HCT116 (cell line): Measurements from ENCODE around the gene TOX2. TPM values are rescaled to one million over a fixed set of nuclear protein-coding genes. Genes with fewer than 3 reads are reported as not detected.
A peak's percentile ranks its signal among the peaks of the same experiment; 100 is the strongest.

ENCODE experiments used
- ATAC-seq: fragments of 200-7000 bp; cut with Tn5 transposase; 2 replicates; pipeline ENCODE4 v1.9.1; 2020; ENCODE audit warnings: mild to moderate bottlenecking, moderate library complexity
- BruUV-seq: library from RNA; stranded (reverse); fragments of 400-500 nt; replicated peaks from 2 replicates; lab custom pipeline; 2021; lab: Mats Ljungman, UMichigan
- CTCF ChIA-PET: fragments of 300-600 bp; sonication (Branson Sonifier 250); formaldehyde crosslinking; loops from one replicate; lab custom pipeline; 2021; ENCODE audit warnings: antibody characterized with exemption; lab: Charles Lee
- POLR2A ChIA-PET: fragments of 300-600, 350-600 bp; sonication (Branson Sonifier 250); formaldehyde crosslinking; loops from one replicate; lab custom pipeline; 2021; ENCODE audit warnings: antibody characterized with exemption; lab: Charles Lee
- RAD21 ChIA-PET, 2 experiments: fragments of 300-600 bp; sonication (Branson Sonifier 250); formaldehyde crosslinking; loops; one replicate each; lab custom pipeline; 2023; ENCODE audit warnings: low total read pairs in 2 of 2; ENCODE audit not compliant: uncharacterized antibody in 2 of 2, unreplicated experiment in 2 of 2, low non-redundant PET in 1 of 2; lab: Charles Lee
- DNase-seq: peaks from one replicate; pipeline ENCODE4 v3.0.0-alpha.2; 2010; ENCODE audit warnings: low read depth, low spot score
- H2AFZ ChIP-seq: fragments of 200-600 bp; shearing (Covaris generic), sonication (generic); 2 replicates; pipeline ENCODE4 v1.6.1; 2017; ENCODE audit warnings: low read depth, mixed run types, mixed read lengths, antibody characterized with exemption, low read length; ENCODE audit not compliant: poor library complexity, severe bottlenecking
- H3K27ac ChIP-seq: 2 replicates; pipeline ENCODE4 v1.5.1; 2012; ENCODE audit warnings: low read depth, low read length
- H3K27me3 ChIP-seq: fragments of 200-600 bp; sonication (generic); 2 replicates; pipeline ENCODE4 v1.6.1; 2016; ENCODE audit warnings: mixed run types, low read length, mixed read lengths; ENCODE audit not compliant: insufficient read depth
- H3K36me3 ChIP-seq, 2 experiments: fragments of 200-500 bp in 1 of 2; fragments of 200-600 bp in 1 of 2; sonication (Bioruptor generic) in 1 of 2; sonication (generic) in 1 of 2; 2 replicates each; pipeline versions ENCODE4 v1.5.1 to v1.6.1; 2014 to 2016; ENCODE audit warnings: low read length in 2 of 2, inconsistent platforms in 1 of 2, mixed read lengths in 1 of 2, mixed run types in 1 of 2; ENCODE audit not compliant: insufficient read depth in 2 of 2, control insufficient read depth in 1 of 2
- H3K4me1 ChIP-seq, 2 experiments: fragments of 200-600 bp in 1 of 2; sonication (generic) in 1 of 2; 2 replicates each; pipeline versions ENCODE4 v1.5.1 to v1.6.1; 2012 to 2017; ENCODE audit warnings: low read length in 2 of 2, inconsistent platforms in 1 of 2, mild to moderate bottlenecking in 1 of 2, mixed read lengths in 1 of 2, mixed run types in 1 of 2, moderate library complexity in 1 of 2; ENCODE audit not compliant: insufficient read depth in 2 of 2, control insufficient read depth in 1 of 2
- H3K4me2 ChIP-seq: fragments of 200-600 bp; sonication (generic); 2 replicates; pipeline ENCODE4 v1.6.1; 2017; ENCODE audit warnings: mixed run types, low read length, mixed read lengths
- H3K4me3 ChIP-seq, 2 experiments: fragments of 200-600 bp in 1 of 2; sonication (generic) in 1 of 2; replicated peaks in 1 of 2; 2 replicates each; pipeline ENCODE4 v1.5.1; 2011 to 2016; ENCODE audit warnings: low read length in 2 of 2, control low read depth in 1 of 2, low read depth in 1 of 2, mild to moderate bottlenecking in 1 of 2, mixed read lengths in 1 of 2, mixed run types in 1 of 2
- H3K79me2 ChIP-seq: fragments of 200-600 bp; sonication (generic); 2 replicates; pipeline ENCODE4 v1.6.1; 2017; ENCODE audit warnings: mild to moderate bottlenecking, mixed run types, low read length, moderate library complexity, mixed read lengths; ENCODE audit not compliant: insufficient read depth
- H3K9ac ChIP-seq: fragments of 200-600 bp; sonication (generic); 2 replicates; pipeline ENCODE4 v1.6.1; 2016; ENCODE audit warnings: low read length, mixed read lengths
- H3K9me2 ChIP-seq: fragments of 200-600 bp; sonication (generic), shearing (Covaris generic); 2 replicates; pipeline ENCODE4 v1.6.1; 2017; ENCODE audit warnings: mixed run types, mild to moderate bottlenecking, moderate library complexity; ENCODE audit not compliant: insufficient read depth
- H3K9me3 ChIP-seq, 2 experiments: fragments of 200-500 bp in 1 of 2; fragments of 200-600 bp in 1 of 2; sonication (Bioruptor generic) in 1 of 2; sonication (generic) in 1 of 2; 2 replicates each; pipeline ENCODE4 v1.6.1; 2014 to 2017; ENCODE audit warnings: low read length in 2 of 2, mixed read lengths in 2 of 2, inconsistent platforms in 1 of 2, low read depth in 1 of 2, mild to moderate bottlenecking in 1 of 2, mixed run types in 1 of 2, moderate library complexity in 1 of 2; ENCODE audit not compliant: control insufficient read depth in 1 of 2, insufficient read depth in 1 of 2
- H4K20me1 ChIP-seq: fragments of 200-600 bp; sonication (generic), shearing (Covaris generic); 2 replicates; pipeline ENCODE4 v1.6.1; 2017; ENCODE audit warnings: mixed run types, mild to moderate bottlenecking, moderate library complexity; ENCODE audit not compliant: insufficient read depth
- CBX3 ChIP-seq: IDR thresholded peaks from 2 replicates; pipeline ENCODE4 v1.6.1; 2012; ENCODE audit warnings: low read depth
- CTCF ChIP-seq, 3 experiments: fragments of 200-600 bp in 1 of 3; sonication (generic) in 1 of 3; IDR thresholded peaks in 2 of 3; conservative IDR thresholded peaks in 1 of 3; 2 replicates each; pipeline ENCODE4 v1.5.1; 2012 to 2017; ENCODE audit warnings: low read depth in 2 of 3, low read length in 2 of 3, antibody characterized with exemption in 1 of 3, borderline replicate concordance in 1 of 3, control low read depth in 1 of 3, mild to moderate bottlenecking in 1 of 3, mixed read lengths in 1 of 3, mixed run types in 1 of 3, moderate library complexity in 1 of 3; ENCODE audit not compliant: insufficient read depth in 1 of 3
- EZH2phosphoT487 ChIP-seq: fragments of 200-600 bp; IDR thresholded peaks from 2 replicates; pipeline ENCODE4 v1.6.1; 2018; ENCODE audit warnings: antibody characterized with exemption, borderline replicate concordance
- JUND ChIP-seq: IDR thresholded peaks from 2 replicates; pipeline ENCODE4 v1.6.1; 2012
- SRF ChIP-seq: IDR thresholded peaks from 2 replicates; pipeline ENCODE4 v1.6.1; 2012; ENCODE audit warnings: low read depth
- ZBTB33 ChIP-seq: IDR thresholded peaks from 2 replicates; pipeline ENCODE4 v1.6.1; 2011; ENCODE audit warnings: mild to moderate bottlenecking, low read length, moderate library complexity; ENCODE audit not compliant: insufficient replicate concordance; ENCODE audit errors: extremely low read depth
- intact Hi-C: fragments of 100-400 bp; cut with micrococcal nuclease; formaldehyde crosslinking; loops from 2 replicates; pipeline ENCODE4 v1.10.0; 2022
- total RNA-seq: library from RNA; stranded (reverse); gene quantifications from one replicate; pipeline ENCODE4 v1.2.1, GENCODE V29; 2021; ENCODE audit not compliant: unreplicated experiment
- TF ChIP-seq, protein P1 (sequence below): IDR thresholded peaks from 2 replicates; pipeline ENCODE4 v1.6.1; 2012
- TF ChIP-seq, protein P2 (sequence below): IDR thresholded peaks from 2 replicates; pipeline ENCODE4 v1.6.1; 2012; ENCODE audit warnings: low read depth

TOX2 gene
- total RNA-seq, 1 experiment from 2014 or later, result 39.6 TPM

- Histone ChIP-seq H3K4me3 (no peak overlapping the region), H4K20me1 (no peaks in the 10 kb centered on the region), H3K9me3 (no peaks in the 10 kb centered on the region), H3K9me2 (no peaks in the 10 kb centered on the region), H3K27me3 (no peaks in the 10 kb centered on the region), H3K36me3 (no peaks in the 10 kb centered on the region), H3K4me1 (peaks cover 0 to 8% of the 10 kb centered on the region in 2 experiments; a peak in 2 of 4 replicates), H3K27ac (no peak overlapping the region), H2AFZ (no peak overlapping the region), H3K9ac (no peak overlapping the region), H3K4me2 (no peak overlapping the region), H3K79me2 (no peaks in the 10 kb centered on the region)
- BruUV-seq, result TSS peak; percentile 80
- RAD21 ChIA-PET, result no interaction called here
- TF ChIP-seq EZH2phosphoT487 (no peak), SRF (no peak), ZBTB33 (no peak)
- POLR2A ChIA-PET, result no interaction called here
- intact Hi-C loops, result no loop called here
- ATAC-seq (no peak), DNase-seq (no peak)
- CTCF ChIA-PET, result no interaction called here
Measured at GRCh38 chr20:44069203-44070011, 154.8 kb downstream of the TOX2 start.

DNA sequence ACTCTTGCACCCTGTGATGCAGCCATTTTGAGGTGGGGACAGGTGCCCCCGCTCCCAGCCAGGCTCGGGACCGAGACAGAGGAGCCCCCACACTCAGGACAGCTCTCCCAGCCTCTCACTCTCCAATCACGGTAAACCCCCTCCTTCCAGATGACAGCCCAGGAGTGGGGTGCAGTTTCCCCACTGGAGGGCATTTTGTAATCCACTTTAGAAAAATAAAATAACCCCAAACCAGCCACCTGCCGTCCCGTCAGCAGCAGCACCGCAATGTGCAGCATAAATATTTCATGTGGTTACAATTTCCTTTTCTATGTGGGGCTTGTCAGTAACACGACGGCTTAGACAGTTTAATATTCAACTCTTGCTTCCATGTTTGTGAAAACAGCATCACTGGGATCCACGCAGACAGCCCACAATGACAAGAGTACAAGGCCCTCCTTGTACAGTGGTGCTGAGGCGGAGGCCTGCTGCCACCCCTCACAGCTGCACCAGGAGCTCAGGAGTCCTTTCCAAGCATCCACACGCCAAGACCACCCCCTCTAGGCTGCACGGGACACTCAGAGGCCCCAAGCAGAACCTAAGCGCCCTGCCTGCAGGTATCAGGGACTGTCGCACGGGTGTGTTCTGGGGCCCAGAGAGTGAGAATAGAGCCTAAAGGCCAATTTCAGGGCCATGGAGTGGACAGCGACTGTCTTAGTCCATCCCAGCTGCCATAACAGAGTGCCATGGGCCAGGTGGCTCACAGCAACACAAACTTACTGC, 155.7 kb downstream of the TOX2 start:
- H3K36me3 ChIP-seq, result no peaks in the 10 kb centered on the region
- no peak overlapping the region for H2AFZ ChIP-seq
- intact Hi-C loops, result no loop called here
- no peak overlapping the region for H3K4me2 ChIP-seq
- ATAC-seq (no peak), DNase-seq (no peak)
- no peaks in the 10 kb centered on the region for H3K9me3 ChIP-seq
- RAD21 ChIA-PET, result no interaction called here
- peaks cover 0 to 15% of the 10 kb centered on the region in 2 experiments; a peak in 2 of 4 replicates for H3K4me1 ChIP-seq
- no peaks in the 10 kb centered on the region for H3K9me2 ChIP-seq
- H3K79me2 ChIP-seq, result no peaks in the 10 kb centered on the region
- no TSS peak for BruUV-seq
- CTCF ChIA-PET, result no interaction called here
- H3K9ac ChIP-seq, result no peak overlapping the region
- H3K4me3 ChIP-seq, result no peak overlapping the region
- H3K27ac ChIP-seq, result no peak overlapping the region
- H3K27me3 ChIP-seq, result no peaks in the 10 kb centered on the region
- POLR2A ChIA-PET, result interaction anchor here (0.6 kb wide), 1 partner anchor 9 kb away, joined by 5 read pairs; no protein-coding TSS in a partner anchor
- no peaks in the 10 kb centered on the region for H4K20me1 ChIP-seq
- TF ChIP-seq, protein P1, sequence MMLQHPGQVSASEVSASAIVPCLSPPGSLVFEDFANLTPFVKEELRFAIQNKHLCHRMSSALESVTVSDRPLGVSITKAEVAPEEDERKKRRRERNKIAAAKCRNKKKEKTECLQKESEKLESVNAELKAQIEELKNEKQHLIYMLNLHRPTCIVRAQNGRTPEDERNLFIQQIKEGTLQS, result no peak
- TF ChIP-seq JUND, result no peak
- no peak for TF ChIP-seq CBX3
- TF ChIP-seq, protein P2, sequence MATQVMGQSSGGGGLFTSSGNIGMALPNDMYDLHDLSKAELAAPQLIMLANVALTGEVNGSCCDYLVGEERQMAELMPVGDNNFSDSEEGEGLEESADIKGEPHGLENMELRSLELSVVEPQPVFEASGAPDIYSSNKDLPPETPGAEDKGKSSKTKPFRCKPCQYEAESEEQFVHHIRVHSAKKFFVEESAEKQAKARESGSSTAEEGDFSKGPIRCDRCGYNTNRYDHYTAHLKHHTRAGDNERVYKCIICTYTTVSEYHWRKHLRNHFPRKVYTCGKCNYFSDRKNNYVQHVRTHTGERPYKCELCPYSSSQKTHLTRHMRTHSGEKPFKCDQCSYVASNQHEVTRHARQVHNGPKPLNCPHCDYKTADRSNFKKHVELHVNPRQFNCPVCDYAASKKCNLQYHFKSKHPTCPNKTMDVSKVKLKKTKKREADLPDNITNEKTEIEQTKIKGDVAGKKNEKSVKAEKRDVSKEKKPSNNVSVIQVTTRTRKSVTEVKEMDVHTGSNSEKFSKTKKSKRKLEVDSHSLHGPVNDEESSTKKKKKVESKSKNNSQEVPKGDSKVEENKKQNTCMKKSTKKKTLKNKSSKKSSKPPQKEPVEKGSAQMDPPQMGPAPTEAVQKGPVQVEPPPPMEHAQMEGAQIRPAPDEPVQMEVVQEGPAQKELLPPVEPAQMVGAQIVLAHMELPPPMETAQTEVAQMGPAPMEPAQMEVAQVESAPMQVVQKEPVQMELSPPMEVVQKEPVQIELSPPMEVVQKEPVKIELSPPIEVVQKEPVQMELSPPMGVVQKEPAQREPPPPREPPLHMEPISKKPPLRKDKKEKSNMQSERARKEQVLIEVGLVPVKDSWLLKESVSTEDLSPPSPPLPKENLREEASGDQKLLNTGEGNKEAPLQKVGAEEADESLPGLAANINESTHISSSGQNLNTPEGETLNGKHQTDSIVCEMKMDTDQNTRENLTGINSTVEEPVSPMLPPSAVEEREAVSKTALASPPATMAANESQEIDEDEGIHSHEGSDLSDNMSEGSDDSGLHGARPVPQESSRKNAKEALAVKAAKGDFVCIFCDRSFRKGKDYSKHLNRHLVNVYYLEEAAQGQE, result no peak
- no peak for TF ChIP-seq CTCF (IDR thresholded peaks at IDR 0.05 in 2 of 3, conservative IDR thresholded peaks at IDR 0.05 in 1 of 3; ENCODE audit: borderline replicate concordance in 1 of 3, insufficient read depth in 1 of 3, low read depth in 2 of 3, low read length in 2 of 3)
